Lung (tissue), 12 donors: ENCODE data around the gene USP3. TPM values are rescaled to one million over a fixed set of nuclear protein-coding genes. Genes with fewer than 3 reads are reported as not detected.

Experiments used
- ATAC-seq: fragments of 200-7000 bp; cut with Tn5 transposase; one replicate; pipeline ENCODE4 v1.9.1; 2020; ENCODE audit warnings: moderate number of reproducible peaks; ENCODE audit not compliant: insufficient read depth, low FRiP score
- DNase-seq, 3 donors: peaks; one replicate each; pipeline ENCODE4 v3.0.0-alpha.2; 2013 to 2017
- H3K27ac ChIP-seq, 2 donors: one replicate each; pipeline ENCODE4 v1.5.1; 2013; ENCODE audit warnings: mild to moderate bottlenecking in 2 of 2, moderate library complexity in 2 of 2, control low read depth in 1 of 2, inconsistent platforms in 1 of 2, low read depth in 1 of 2, low read length in 1 of 2
- H3K27me3 ChIP-seq, 3 donors: one replicate each; pipeline ENCODE4 v1.5.1; 2013; ENCODE audit warnings: low read length in 2 of 3; ENCODE audit not compliant: control insufficient read depth in 3 of 3, insufficient read depth in 3 of 3
- H3K36me3 ChIP-seq, 4 donors: one replicate each; pipeline ENCODE4 v1.5.1; 2013; ENCODE audit warnings: low read length in 4 of 4, mild to moderate bottlenecking in 1 of 4, moderate library complexity in 1 of 4; ENCODE audit not compliant: control insufficient read depth in 4 of 4, insufficient read depth in 4 of 4
- H3K4me1 ChIP-seq, 5 donors: one replicate each; pipeline ENCODE4 v1.5.1; 2013; ENCODE audit warnings: low read length in 5 of 5, mild to moderate bottlenecking in 2 of 5, moderate library complexity in 1 of 5; ENCODE audit not compliant: control insufficient read depth in 5 of 5, insufficient read depth in 5 of 5
- H3K4me3 ChIP-seq: one replicate; pipeline ENCODE4 v1.5.1; 2013; ENCODE audit warnings: mild to moderate bottlenecking, control low read depth, moderate library complexity
- H3K9ac ChIP-seq, 2 donors: one replicate each; pipeline ENCODE4 v1.5.1; 2013; ENCODE audit warnings: low read length in 2 of 2, control low read depth in 1 of 2; ENCODE audit not compliant: insufficient read depth in 1 of 2
- H3K9me3 ChIP-seq, 4 donors: one replicate each; pipeline ENCODE4 v1.5.1; 2013; ENCODE audit warnings: low read length in 3 of 4, mild to moderate bottlenecking in 1 of 4, moderate library complexity in 1 of 4; ENCODE audit not compliant: control insufficient read depth in 4 of 4, insufficient read depth in 3 of 4
- CTCF ChIP-seq: IDR thresholded peaks from 2 replicates; pipeline ENCODE4 v1.5.1; 2012; ENCODE audit warnings: mild to moderate bottlenecking; ENCODE audit errors: control extremely low read depth, extremely low read depth
- WGBS, 2 donors: extraction: QIAGEN DNeasy Blood & Tissue Kit; methylation state at CpG; one replicate each; pipeline ENCODE4 v1.1.7; 2013; 5-methylcytosine and 5-hydroxymethylcytosine counted together
- polyA plus RNA-seq, 2 donors: library from polyadenylated mRNA; stranded (reverse); fragments of 200-250 nt; gene quantifications; one replicate each; pipeline ENCODE4 v1.2.1, GENCODE V29; 2013
- total RNA-seq, 2 donors: library from RNA; depleted of rRNA in 1 of 2; stranded (reverse); fragments of >200 nt in 1 of 2; gene quantifications; one replicate each; pipeline ENCODE4 v1.2.1, GENCODE V29; 2014 to 2021
- donor health status: control.
- donor health status: control.
- donor health status: Bipolar disorder and iron deficiency.
- donor health status: healthy.
- donor health status: DM: yes; HTN: yes; CAD: no.

USP3 gene
- total and polyA plus RNA-seq, 4 donors, result 29.1 to 95.5 (median 49.9) TPM

GRCh38 chr15:63493436-63493835 lies 11.0 kb upstream of the USP3 start:
- DNase-seq (no peak), ATAC-seq (no peak)
- Histone ChIP-seq H3K27me3 (peaks cover 0 to 2% (median 0%) of the 10 kb centered on the region in 3 donors), H3K4me3 (no peak overlapping the region), H3K27ac (no peak overlapping the region), H3K36me3 (no peaks in the 10 kb centered on the region), H3K4me1 (no peaks in the 10 kb centered on the region), H3K9me3 (no peaks in the 10 kb centered on the region), H3K9ac (no peak overlapping the region)
- 73 to 84% methylated on average over 2 of the region's 2 CpGs for WGBS, 2 donors
- TF ChIP-seq CTCF, result no peak

GRCh38 chr15:63494408-63494807 lies 10.0 kb upstream of the USP3 start:
- Histone ChIP-seq H3K4me1 (no peaks in the 10 kb centered on the region), H3K9me3 (no peaks in the 10 kb centered on the region), H3K27ac (no peak overlapping the region), H3K27me3 (peaks cover 0 to 2% (median 0%) of the 10 kb centered on the region in 3 donors), H3K36me3 (no peaks in the 10 kb centered on the region), H3K9ac (no peak overlapping the region), H3K4me3 (no peak overlapping the region)
- TF ChIP-seq CTCF, result no peak
- whole genome bisulfite sequencing, 2 donors, result 90 to 95% methylated on average over 4 of the region's 4 CpGs
- no peak for DNase-seq
- ATAC-seq, result no peak

- Histone ChIP-seq H3K9ac (no peak overlapping the region), H3K27me3 (no peaks in the 10 kb centered on the region), H3K4me1 (peaks cover 0 to 2% (median 0%) of the 10 kb centered on the region in 5 donors), H3K4me3 (no peak overlapping the region), H3K36me3 (no peaks in the 10 kb centered on the region), H3K27ac (no peak overlapping the region), H3K9me3 (no peaks in the 10 kb centered on the region)
- ATAC-seq (no peak), DNase-seq (no peak)
- TF ChIP-seq CTCF, result no peak
- 87 to 100% methylated on average over 1 of the region's 1 CpG for WGBS, 2 donors
Observed at GRCh38 chr15:63495343-63495742, 9.1 kb upstream of the USP3 start.
